Omental fat pad (tissue), 4 donors: ENCODE measurements around the gene TFDP1. TPM values are rescaled to one million over a fixed set of nuclear protein-coding genes. Genes with fewer than 3 reads are reported as not detected.

Experiments
- ATAC-seq: fragments of 150-250 bp; one replicate; pipeline ENCODE4 v1.9.1; 2016; ENCODE audit warnings: mild to moderate bottlenecking, moderate library complexity; ENCODE audit not compliant: low FRiP score
- DNase-seq: peaks from one replicate; pipeline ENCODE4 v3.0.0-alpha.2; 2019; ENCODE audit warnings: low spot score
- total RNA-seq, 4 donors: library from RNA; depleted of rRNA; stranded (reverse); fragments of >200 nt; gene quantifications; one replicate each; pipeline ENCODE4 v1.1.0, GENCODE V29; 2016
- TF ChIP-seq, protein P1 (sequence below), 3 donors: fragments of 450-650 bp; IDR thresholded peaks; one replicate each; pipeline ENCODE4 v1.5.1; 2016 to 2017; ENCODE audit warnings: antibody characterized with exemption in 3 of 3, mild to moderate bottlenecking in 3 of 3, moderate library complexity in 2 of 3

The TFDP1 gene
- total RNA-seq, 4 donors from 2014 or later: 32.6 to 59.6 (median 44.4) TPM

DNA sequence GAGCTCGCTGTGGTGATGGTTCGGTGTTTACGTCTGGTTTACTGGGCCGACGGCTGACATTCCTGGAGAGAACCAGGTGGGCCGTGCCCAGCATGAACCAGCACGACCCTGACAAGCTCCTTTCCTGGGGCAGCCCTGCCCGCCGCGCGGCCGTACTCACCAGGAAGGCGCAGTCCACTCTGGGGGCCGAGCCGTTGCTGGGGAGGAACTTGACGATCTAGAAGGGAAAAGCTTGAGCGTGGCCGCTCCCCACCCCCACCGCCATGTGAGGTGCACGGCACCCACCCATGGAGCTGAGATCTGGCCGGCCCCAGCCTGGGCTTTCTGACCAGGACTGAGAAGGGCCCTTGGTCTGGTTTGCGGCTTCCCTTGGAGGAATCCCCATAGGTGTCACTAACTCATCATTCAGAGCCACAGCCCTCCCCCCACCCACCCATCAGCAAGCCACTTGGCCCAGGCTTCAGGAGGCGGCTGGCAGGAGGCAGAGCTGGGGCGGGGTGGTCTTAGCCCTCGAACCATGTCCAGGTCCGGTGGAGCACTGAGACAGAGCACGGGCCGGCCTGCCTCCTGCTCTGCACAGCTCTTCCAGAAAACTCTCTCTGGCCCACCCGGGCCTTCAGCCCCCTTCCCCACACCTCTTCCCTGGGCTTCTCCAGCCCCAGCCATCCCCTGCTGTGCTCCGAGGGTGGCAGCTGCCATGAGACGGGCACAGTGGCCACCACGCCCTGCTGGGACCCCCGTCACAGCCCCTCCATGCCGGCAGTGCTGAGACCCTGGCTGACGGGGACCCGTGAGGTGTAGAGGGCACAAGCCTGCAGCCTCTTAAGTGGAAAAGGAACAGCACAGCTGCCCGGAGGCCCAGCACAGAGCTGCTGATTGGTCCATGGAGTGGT is 67.2 kb downstream of the TFDP1 start:
- TF ChIP-seq, protein P1, sequence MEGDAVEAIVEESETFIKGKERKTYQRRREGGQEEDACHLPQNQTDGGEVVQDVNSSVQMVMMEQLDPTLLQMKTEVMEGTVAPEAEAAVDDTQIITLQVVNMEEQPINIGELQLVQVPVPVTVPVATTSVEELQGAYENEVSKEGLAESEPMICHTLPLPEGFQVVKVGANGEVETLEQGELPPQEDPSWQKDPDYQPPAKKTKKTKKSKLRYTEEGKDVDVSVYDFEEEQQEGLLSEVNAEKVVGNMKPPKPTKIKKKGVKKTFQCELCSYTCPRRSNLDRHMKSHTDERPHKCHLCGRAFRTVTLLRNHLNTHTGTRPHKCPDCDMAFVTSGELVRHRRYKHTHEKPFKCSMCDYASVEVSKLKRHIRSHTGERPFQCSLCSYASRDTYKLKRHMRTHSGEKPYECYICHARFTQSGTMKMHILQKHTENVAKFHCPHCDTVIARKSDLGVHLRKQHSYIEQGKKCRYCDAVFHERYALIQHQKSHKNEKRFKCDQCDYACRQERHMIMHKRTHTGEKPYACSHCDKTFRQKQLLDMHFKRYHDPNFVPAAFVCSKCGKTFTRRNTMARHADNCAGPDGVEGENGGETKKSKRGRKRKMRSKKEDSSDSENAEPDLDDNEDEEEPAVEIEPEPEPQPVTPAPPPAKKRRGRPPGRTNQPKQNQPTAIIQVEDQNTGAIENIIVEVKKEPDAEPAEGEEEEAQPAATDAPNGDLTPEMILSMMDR (IDR thresholded peaks at IDR 0.05): no peak
- DNase-seq (no peak), ATAC-seq (no peak)

DNA sequence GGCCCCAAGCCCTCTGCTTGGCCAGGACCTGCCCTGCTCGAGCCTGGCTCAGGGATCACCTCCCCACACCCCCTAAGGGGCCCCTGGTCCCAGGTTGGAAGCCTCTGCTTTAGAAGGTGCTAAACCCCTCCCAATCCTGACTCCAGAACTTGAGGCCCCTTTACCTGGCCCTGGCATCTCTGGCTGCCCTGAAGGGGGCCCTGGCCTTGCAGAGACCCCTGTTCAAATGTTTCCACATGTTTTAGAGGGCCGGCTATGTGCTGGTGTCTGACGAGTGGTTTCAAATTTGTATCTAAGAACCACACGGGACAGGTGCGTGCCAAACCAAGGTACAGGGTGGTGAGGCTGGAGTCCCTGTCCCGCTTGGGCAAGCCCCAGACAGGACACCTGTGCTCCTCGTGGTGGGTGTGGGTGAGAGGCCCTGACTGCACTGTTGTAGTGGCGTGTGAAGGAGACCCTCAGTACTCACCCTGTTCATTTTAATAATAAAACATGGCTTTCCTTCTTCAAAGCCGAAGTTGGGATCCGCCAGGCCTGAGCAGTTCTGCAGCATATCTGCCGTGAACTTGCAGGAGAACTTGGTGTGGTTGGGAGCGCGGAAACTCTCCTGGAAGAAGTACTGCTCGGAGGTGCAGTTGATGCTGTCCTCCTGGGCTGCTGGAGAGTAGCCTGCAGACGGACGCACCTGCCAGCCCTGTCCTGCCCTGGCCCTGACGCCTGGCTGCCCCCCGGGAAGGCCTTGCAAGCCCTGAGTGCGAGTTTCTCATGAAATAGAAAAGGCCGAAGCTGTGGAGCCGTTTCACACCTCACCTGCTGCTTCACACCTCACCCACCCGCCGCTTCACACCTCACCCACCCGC is 68.1 kb downstream of the TFDP1 start:
- TF ChIP-seq, protein P1 (IDR thresholded peaks at IDR 0.05): no peak
- DNase-seq: no peak
- ATAC-seq: no peak

DNA sequence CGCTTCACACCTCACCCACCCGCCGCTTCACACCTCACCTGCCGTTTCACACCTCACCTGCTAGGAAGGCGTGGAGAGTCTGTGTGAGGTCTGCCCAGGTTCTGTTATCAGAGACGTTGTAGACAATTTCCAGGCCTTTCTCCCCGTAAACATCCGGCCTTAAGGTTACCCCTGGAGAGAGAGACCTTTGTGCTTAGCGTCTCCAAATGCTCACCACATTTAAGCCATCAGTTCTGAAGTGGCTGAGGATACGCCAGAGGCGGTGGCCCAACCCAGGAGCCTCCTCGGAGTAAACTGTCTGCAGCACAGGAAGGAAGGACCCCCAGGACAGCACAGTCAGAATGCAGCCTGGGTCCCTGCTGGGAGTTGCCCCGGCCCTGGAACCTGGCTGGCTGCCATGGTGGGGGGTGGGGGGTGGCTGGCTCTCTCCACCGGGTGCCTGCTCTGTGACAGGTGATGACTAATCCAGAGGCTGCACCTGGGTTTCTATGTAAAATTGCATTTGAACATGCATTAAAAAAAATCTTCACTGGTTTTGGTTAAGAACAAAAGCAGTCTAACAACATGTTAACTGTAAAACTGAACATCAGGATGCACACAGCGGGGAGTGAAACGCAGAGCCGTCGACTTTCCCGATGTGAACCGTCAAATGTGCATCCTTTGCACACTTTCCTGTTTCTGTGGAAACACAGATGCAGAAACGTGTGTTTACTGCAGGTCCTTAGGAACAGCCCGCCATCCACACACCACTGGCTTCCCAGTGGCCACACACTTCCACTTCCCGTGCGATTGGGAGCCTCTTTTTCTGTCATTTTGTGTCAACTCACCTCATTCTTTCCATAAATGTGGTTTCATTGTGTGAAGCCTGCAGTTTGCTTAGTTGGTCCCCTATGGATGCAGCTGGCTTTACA is 69.0 kb downstream of the TFDP1 start:
- ATAC-seq (no peak), DNase-seq (no peak)
- TF ChIP-seq, protein P1 (IDR thresholded peaks at IDR 0.05): no peak

DNA sequence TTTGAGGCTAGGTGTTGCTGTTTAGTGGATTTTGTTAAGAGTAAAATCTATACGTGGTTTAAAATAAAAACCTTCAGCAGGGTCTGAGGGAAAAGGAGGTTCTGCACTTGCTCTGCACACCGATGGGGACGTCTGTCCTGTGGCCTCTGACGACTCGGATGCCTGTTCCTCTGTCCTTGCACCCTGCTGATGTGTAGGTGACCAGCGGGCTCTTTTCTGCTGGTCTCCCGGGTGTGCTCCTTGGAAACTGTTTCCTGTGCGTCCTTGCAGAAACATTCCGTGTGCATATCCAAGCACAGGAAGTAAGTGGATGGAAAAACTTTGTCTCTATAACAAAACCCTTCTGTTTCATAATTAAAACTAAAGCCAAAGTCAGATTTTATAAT is 69.6 kb downstream of the TFDP1 start:
- ATAC-seq (no peak), DNase-seq (no peak)
- TF ChIP-seq, protein P1 (IDR thresholded peaks at IDR 0.05): no peak

DNA sequence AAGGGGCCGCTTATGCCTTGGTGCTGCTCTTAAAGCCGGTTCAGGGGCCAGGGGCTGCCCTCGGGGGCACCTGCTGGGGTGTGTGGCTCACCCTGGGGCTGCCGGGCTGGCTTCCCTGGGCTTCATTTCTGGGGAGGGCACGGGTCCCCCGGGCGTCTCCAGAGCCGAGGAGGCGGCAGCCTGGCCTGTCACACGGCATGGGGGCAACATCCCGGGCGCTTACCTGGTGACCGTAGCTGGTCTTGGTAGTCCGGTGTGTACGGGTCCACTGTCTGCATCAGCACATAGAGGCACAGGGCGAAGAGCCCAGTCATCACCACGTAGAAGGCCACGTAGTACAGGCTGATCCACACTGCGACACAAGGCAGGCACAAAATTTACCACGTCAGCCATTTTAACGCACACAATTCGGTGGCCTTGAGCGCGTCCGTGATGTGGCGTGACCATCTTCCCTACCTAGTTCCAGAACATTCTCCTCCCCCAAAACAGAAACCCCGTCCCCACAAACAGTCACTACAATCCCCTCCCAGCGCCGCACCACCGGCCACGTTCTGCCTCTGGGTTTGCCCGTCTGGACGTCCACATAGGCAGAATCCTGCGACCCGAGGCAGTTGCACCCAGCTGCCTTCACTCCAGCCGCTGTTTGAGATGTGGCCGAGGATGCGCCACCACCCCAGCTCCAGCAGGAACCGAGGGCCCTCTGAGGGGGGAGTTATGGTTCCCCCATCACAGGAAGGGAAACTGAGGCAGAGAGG is 70.2 kb downstream of the TFDP1 start:
- no peak for DNase-seq
- TF ChIP-seq, protein P1 (IDR thresholded peaks at IDR 0.05): no peak
- ATAC-seq: no peak
